Heart left ventricle (tissue), 16 donors: ENCODE data around the gene PRSS33. TPM values are rescaled to one million over a fixed set of nuclear protein-coding genes. Genes with fewer than 3 reads are reported as not detected.

Experiments
- ATAC-seq, 4 donors: fragments of 200-7000 bp; cut with Tn5 transposase; one replicate each; pipeline ENCODE4 v1.9.1; 2020 to 2022; ENCODE audit warnings: moderate library complexity in 4 of 4, mild to moderate bottlenecking in 3 of 4, moderate number of reproducible peaks in 1 of 4
- DNase-seq, 5 donors: peaks; one replicate each; pipeline ENCODE4 v3.0.0-alpha.2; 2020
- H3K27ac ChIP-seq, 12 donors: fragments of 200-600 bp; sonication (generic) in 4 of 12; one replicate each; pipeline versions ENCODE4 v1.5.0 to v1.8.0; 2016 to 2022; ENCODE audit warnings: mild to moderate bottlenecking in 2 of 12
- H3K27me3 ChIP-seq, 9 donors: fragments of 200-600 bp; sonication (generic) in 2 of 9; one replicate each; pipeline versions ENCODE4 v1.5.1 to v1.8.0; 2016 to 2022; ENCODE audit warnings: mild to moderate bottlenecking in 3 of 9
- H3K36me3 ChIP-seq, 9 donors: fragments of 200-600 bp; sonication (generic) in 2 of 9; one replicate each; pipeline versions ENCODE4 v1.5.0 to v1.8.0; 2018 to 2022; ENCODE audit warnings: mild to moderate bottlenecking in 2 of 9
- H3K4me1 ChIP-seq, 12 donors: fragments of 200-600 bp; sonication (generic) in 4 of 12; one replicate each; pipeline versions ENCODE4 v1.5.0 to v1.8.0; 2016 to 2022; ENCODE audit warnings: mild to moderate bottlenecking in 3 of 12
- H3K4me3 ChIP-seq, 12 donors: fragments of 200-600 bp; sonication (generic) in 4 of 12; one replicate each; pipeline versions ENCODE4 v1.5.0 to v1.8.0; 2017 to 2022; ENCODE audit warnings: mild to moderate bottlenecking in 9 of 12, moderate library complexity in 4 of 12
- H3K9me3 ChIP-seq, 12 donors: fragments of 200-600 bp; sonication (generic) in 4 of 12; one replicate each; pipeline versions ENCODE4 v1.5.0 to v1.8.0; 2016 to 2022; ENCODE audit warnings: mild to moderate bottlenecking in 1 of 12
- POLR2A ChIP-seq, 2 donors: fragments of 450-650 bp; IDR thresholded peaks; one replicate each; pipeline ENCODE4 v1.6.1; 2017; ENCODE audit warnings: antibody characterized with exemption in 2 of 2, mild to moderate bottlenecking in 2 of 2, moderate library complexity in 2 of 2
- WGBS, 4 donors: extraction: QIAGEN DNeasy Blood & Tissue Kit in 2 of 4; methylation state at CpG; one replicate each; pipeline versions ENCODE4 v1.1.5 to v1.1.7; 2013 to 2018; 5-methylcytosine and 5-hydroxymethylcytosine counted together
- intact Hi-C, 10 donors: fragments of 100-400 bp; cut with DNase I; formaldehyde crosslinking; loops; one replicate each; pipeline versions ENCODE4 v1.11.1 to v1.14.2; 2022
- polyA plus RNA-seq, 2 donors: library from polyadenylated mRNA; stranded (reverse); fragments of 200-250 nt; gene quantifications; one replicate each; pipeline ENCODE4 v1.2.3, GENCODE V29; 2013
- total RNA-seq, 9 donors: library from RNA; depleted of rRNA in 2 of 9; stranded (reverse); fragments of >200 nt in 2 of 9; fragmentation: NEBNext Ultra II Directional in 3 of 9; extraction: Animal tissue kit (Norgen Biotek cat#: 25700) in 3 of 9; gene quantifications; one replicate each; pipeline versions ENCODE4 v1.1.0 to v1.2.4, GENCODE V29; 2016 to 2023
- TF ChIP-seq, protein P1 (sequence below), 12 donors: fragments of 200-600 bp; sonication (generic) in 4 of 12; IDR thresholded peaks; one replicate each; pipeline versions ENCODE4 v1.5.0 to v1.8.0; 2018 to 2022; ENCODE audit warnings: antibody characterized with exemption in 12 of 12, mild to moderate bottlenecking in 5 of 12
- donor health status: ischemic (EF 13 %, LVEDD 7.1; RV severe dilation, severe dysfunction).
- donor health status: healthy with polysubstance abuse.
- donor health status: DM: no; HTN: yes; CAD: no.
- donor health status: DM: no; HTN: no; CAD: no.
- donor health status: ischemic (EF 25% LVEDD 6.9; RV normal size, moderate dysfunction).
- donor health status: ischemic (EF 25% LVEDD 5.7; RV mildly dilated, moderate dysfunction).
- donor health status: healthy.
- donor health status: DM: yes; HTN: yes; CAD: no.
- donor health status: ischemic (EF 35%, LVEDD 5.7; RV mildly dilated, moderate dysfunction).
- donor health status: nonischemic (EF 11% LVEDD 7.7; RV severe dilation, severe dysfunction).
- donor health status: DM: yes; HTN: yes; CAD: no.
- donor health status: PGD.
- donor health status: ischemic (EF 29% LVEDD 5.4; RV normal size, mild dysfunction).
- donor health status: nonischemic (EF 23%, LVEDD 6.1; RV moderate dilation, normal function).

Gene PRSS33
- total and polyA plus RNA-seq, 11 donors: not detected

DNA sequence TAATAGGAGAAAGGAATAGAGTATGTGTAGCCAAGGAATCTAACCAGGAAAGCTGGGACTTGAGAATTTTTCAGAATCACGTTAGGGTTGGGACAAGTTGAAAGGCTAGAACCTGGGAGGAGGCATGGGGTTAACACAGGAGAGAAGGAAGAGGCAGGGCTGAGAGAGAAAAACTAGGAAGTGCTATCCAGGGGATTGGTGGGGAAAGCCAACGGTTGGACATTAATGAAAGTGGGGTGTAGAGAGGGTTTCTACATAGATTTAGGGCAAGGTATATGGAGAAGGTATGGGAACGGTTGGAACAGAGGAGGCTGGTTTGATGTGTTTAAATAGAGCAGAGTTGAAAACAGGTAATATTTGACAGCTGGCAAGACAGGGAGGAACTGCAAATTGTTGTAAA lies 32.2 kb downstream of the PRSS33 start:
- WGBS, 4 donors: 13 to 20% (median 17%) methylated on average over 3 of the region's 3 CpGs
- ATAC-seq (no peak), DNase-seq (no peak)
- Histone ChIP-seq H3K36me3 (peaks cover 2 to 45% (median 39%) of the 10 kb centered on the region in 9 donors), H3K4me1 (peaks cover 11 to 54% (median 47%) of the 10 kb centered on the region in 12 donors), H3K27ac (peak overlapping the region in 1 of 12 donors; percentile 11), H3K27me3 (no peaks in the 10 kb centered on the region), H3K9me3 (no peaks in the 10 kb centered on the region), H3K4me3 (peak overlapping the region in 10 of 12 donors; percentile 65 to 99 (median 90))
- TF ChIP-seq, protein P1, sequence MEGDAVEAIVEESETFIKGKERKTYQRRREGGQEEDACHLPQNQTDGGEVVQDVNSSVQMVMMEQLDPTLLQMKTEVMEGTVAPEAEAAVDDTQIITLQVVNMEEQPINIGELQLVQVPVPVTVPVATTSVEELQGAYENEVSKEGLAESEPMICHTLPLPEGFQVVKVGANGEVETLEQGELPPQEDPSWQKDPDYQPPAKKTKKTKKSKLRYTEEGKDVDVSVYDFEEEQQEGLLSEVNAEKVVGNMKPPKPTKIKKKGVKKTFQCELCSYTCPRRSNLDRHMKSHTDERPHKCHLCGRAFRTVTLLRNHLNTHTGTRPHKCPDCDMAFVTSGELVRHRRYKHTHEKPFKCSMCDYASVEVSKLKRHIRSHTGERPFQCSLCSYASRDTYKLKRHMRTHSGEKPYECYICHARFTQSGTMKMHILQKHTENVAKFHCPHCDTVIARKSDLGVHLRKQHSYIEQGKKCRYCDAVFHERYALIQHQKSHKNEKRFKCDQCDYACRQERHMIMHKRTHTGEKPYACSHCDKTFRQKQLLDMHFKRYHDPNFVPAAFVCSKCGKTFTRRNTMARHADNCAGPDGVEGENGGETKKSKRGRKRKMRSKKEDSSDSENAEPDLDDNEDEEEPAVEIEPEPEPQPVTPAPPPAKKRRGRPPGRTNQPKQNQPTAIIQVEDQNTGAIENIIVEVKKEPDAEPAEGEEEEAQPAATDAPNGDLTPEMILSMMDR (IDR thresholded peaks at IDR 0.05): no peak
- TF ChIP-seq POLR2A (IDR thresholded peaks at IDR 0.05): no peak
- intact Hi-C loops: loop anchor here in 3 of 10 donors (2.0 to 10.0 kb wide), 3 partner anchors 14 to 60 kb away; partner anchors contain the start of gene ELOB (in 1 of the 3)

DNA sequence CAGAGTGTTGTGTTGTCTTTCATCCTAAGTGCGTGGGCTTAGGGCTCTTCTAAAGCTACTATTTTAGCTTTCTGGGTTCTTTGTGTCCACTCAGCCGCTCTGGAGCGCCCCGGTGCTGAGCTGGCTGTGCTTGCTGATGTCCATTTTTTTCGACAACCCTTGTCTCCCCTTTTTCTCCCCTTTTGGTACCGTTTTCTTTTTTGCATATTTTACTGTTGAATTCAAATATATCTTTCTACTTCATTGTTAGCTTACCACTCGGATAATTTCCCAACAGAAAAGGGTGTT lies 33.7 kb downstream of the PRSS33 start:
- peaks cover 11 to 53% (median 47%) of the 10 kb centered on the region in 12 donors for H3K4me1 ChIP-seq
- intact Hi-C loops: loop anchor here in 6 of 10 donors (2.0 to 10.0 kb wide), 5 partner anchors 15 to 79 kb away; partner anchors contain the start of genes ELOB (in 4 of the 6) and KCTD5 (in 1 of the 6)
- peak in 1 of 5 donors; percentile 33 for DNase-seq
- peak overlapping the region; percentile 56 to 99 (median 88) for H3K4me3 ChIP-seq
- peaks cover 0 to 30% (median 25%) of the 10 kb centered on the region in 9 donors for H3K36me3 ChIP-seq
- no peaks in the 10 kb centered on the region for H3K27me3 ChIP-seq
- WGBS, 4 donors: 1 to 4% (median 2%) methylated on average over 7 of the region's 7 CpGs
- H3K27ac ChIP-seq: peak overlapping the region in 10 of 12 donors; percentile 97 to 100 (median 98)
- no peak for TF ChIP-seq POLR2A (IDR thresholded peaks at IDR 0.05)
- no peak for ATAC-seq
- no peaks in the 10 kb centered on the region for H3K9me3 ChIP-seq

DNA sequence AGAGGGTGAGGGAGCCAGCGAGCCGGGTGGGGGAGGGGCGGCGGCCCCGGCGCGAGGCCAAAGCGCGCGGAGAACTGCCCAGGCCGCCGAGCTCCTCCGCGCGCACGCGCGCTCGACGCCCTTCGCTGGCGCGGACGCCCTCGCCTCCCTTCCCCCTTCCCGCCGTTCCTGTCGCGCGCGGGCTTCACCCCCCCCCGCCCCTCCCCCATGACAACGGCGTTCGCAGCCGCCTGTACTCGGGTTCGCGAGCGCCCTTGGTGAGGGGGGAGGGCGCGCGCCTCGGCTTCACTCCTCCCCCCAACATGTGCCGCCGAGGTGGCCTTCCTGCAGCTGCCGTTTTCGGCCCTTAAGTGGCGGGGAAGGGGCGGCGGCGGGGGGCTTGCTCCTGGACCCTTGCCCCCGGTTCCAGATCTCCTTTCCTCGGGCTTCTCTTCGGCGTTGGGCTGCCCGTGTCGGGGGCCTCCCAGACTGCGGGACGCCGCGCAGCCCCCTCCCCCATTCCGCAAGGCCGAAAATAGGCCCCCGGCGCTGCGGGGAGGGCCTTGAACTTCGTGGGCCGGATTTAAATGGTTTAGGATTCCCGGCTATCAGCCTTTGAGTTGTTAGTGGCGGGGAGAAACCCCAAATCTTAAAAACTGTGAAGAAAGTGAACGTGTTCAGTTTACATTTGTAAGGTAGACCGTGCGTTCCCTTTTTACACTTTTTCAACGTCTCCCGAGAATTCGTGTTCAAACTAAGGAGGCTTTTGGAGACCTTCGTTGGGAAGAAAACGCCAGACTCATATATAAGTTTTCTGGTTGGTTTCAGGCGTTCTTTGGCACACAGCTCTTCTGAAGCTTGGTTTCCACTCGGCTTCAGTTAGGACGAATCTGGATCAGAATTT lies 34.3 kb downstream of the PRSS33 start:
- peak; percentile 88 to 93 (median 89) for DNase-seq
- peaks cover 0 to 25% (median 19%) of the 10 kb centered on the region in 9 donors for H3K36me3 ChIP-seq
- TF ChIP-seq, protein P1 (IDR thresholded peaks at IDR 0.05): no peak
- TF ChIP-seq POLR2A (IDR thresholded peaks at IDR 0.05): no peak
- H3K27me3 ChIP-seq: no peaks in the 10 kb centered on the region
- intact Hi-C loops: loop anchor here in 6 of 10 donors (1.0 to 10.0 kb wide), 6 partner anchors 24 to 78 kb away; partner anchors contain the start of genes ELOB (in 5 of the 6) and KCTD5 (in 1 of the 6)
- H3K4me3 ChIP-seq: peak overlapping the region; percentile 56 to 99 (median 88)
- H3K27ac ChIP-seq: peak overlapping the region; percentile 97 to 100 (median 98)
- ATAC-seq: peak; percentile 34 to 86 (median 72)
- H3K9me3 ChIP-seq: no peaks in the 10 kb centered on the region
- WGBS, 4 donors: 1% methylated on average over 29 to 80 of the region's 82 CpGs
- H3K4me1 ChIP-seq: peaks cover 11 to 53% (median 46%) of the 10 kb centered on the region in 12 donors

DNA sequence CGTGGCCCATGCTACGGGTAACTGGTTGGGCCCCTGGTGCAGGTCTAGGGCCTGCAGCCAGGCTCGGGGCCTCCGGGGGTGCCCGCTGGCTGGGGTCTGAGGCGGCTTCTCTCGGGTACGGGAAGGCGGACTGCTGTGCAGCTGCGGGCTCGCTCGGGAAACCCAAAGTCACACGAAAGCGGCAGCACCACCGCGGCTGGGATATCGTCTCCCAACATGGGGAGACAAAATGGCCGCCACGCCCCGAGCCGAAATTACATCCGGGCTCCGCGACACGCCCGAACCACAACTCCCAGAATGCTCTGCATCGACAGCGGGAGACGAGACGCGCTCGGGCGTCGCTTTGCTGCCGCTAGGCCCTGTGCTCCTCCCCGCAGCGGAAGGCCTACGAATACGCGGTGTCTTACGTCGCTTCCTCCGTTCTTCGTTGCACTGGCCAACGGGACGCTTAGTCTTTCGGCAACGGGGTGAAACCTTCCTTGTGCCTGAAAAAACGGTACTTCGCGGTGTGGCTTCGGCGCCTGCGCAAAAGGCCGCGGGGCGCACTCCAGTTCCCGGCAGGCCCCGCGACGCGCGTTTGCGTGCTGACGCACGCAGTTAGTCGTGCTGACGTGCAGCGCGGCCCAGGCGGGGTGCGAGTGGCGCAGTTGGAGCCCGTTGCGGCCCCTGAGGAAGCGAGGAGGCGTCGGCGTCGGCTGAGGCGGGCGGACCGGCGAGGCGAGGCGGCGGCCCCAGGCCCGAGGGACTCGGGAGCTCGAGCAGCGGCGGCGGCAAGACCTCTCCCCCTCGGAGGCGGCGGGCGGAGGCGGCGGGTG lies 35.1 kb downstream of the PRSS33 start, which contains the start of gene SRRM2:
Gene SRRM2, plus strand, starts transcription at position 604 of the 815 bp plus-strand sequence. CDS start 3,727 bp downstream, outside the sequence.
- 1 to 8% (median 2%) methylated on average over 16 to 99 of the region's 99 CpGs for WGBS, 4 donors
- intact Hi-C loops: loop anchor here in 6 of 10 donors (1.0 to 10.0 kb wide), 6 partner anchors 25 to 77 kb away; partner anchors contain the start of genes ELOB (in 5 of the 6) and KCTD5 (in 1 of the 6)
- Histone ChIP-seq H3K4me1 (peaks cover 11 to 49% (median 41%) of the 10 kb centered on the region in 12 donors), H3K9me3 (no peaks in the 10 kb centered on the region), H3K27me3 (no peaks in the 10 kb centered on the region), H3K27ac (peak within 1 kb of the TSS; percentile 97 to 100 (median 98)), H3K4me3 (peak within 1 kb of the TSS; percentile 56 to 99 (median 88)), H3K36me3 (peaks cover 0 to 16% (median 10%) of the 10 kb centered on the region in 9 donors)
- DNase-seq (peak; percentile 95 to 97 (median 96)), ATAC-seq (peak; percentile 90 to 96 (median 96))
- TF ChIP-seq POLR2A (IDR thresholded peaks at IDR 0.05): peak; percentile 85 to 93
- TF ChIP-seq, protein P1 (IDR thresholded peaks at IDR 0.05): no peak
